Cerebellar nuclear complex (tissue), 1 donor: ENCODE results near the gene GRB10.

Experiments used
- DNase-seq, 2 experiments: peaks; one replicate each; lab custom pipeline; 2025; lab: John Stamatoyannopoulos, UW

The GRB10 gene

DNA sequence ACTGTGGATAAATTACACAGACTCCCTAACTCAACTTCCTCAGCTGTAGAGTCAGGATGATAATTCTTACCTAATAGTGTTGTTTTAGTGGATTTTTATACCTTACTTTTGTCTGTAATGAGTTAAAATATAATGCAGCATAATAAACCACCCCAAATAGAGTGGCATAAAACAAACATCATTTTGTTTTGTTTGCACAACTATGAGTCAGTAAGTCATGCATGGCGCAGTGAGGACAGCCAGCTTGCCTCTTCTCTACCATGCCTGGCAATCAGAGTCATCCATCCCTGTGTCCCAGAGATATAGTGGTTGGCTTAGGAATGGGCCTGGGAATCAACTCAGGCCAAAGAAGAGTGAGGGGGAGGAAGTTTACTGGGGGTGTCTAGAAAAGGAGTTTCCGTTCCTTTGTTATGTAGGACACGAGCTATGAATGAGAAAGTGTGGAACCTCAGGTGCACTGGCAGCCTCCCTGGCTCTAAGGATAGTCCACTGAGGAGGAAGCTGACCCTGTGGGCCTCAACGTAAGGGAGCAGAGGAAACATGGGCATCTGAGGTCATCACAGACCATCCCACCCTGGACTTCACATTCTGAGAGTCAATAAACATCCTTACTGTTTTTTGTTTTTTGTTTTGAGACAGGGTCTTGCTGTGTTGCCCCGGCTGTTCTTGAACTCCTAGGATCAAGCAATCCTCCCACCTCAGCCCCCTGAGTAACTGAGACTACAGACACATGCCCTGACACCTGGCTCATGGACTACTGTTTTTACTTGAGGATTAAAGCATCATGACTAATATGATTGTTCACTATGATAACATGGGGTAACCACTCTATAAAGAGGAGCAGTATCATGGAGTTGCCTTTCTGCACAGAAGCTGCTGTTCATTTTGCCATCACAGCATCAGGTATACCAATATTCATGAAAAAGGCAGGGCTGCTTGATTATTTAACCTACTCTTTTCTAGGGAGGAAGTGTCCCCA lies 21.0 kb upstream of the GRB10 start:
- no peak for DNase-seq

DNA sequence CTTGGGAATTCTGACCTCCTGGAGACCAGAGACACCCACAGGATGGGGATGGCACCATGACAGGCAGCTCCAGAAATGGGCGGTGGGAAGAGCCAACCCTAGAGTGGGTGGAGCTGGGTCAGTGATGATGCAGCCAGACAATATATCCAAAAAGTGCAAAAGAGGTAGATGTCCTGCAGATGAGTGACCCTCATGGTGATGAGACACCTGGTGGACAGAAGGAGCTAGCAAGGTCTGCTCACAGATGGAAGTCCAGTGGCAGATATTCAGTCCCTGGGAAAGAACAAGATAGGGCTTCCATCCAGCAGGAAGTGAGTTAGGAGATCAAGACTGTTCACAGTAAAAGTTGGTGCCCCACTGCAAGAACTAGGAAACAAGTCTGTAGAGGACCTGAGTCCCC lies 19.2 kb upstream of the GRB10 start:
- no peak for DNase-seq

DNA sequence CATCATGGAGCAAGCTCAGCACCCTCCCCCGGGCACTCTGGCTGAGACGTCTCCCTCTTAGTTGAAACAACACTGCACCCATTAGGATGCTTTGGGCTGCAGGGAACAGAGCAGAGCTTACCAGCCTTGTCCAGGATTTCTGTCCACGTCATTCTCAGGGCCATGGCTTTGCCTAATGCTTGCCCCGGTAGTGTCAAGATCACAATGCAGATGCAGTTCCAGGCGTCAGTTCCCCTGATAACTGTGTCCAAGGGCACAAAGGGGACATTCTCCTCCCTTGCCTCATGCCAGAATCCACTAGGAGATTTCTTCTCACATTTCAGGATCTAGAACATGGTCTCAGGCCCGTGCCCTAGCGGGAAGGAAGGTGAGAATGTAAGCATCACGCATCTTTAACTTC lies 17.2 kb upstream of the GRB10 start:
- DNase-seq: no peak

DNA sequence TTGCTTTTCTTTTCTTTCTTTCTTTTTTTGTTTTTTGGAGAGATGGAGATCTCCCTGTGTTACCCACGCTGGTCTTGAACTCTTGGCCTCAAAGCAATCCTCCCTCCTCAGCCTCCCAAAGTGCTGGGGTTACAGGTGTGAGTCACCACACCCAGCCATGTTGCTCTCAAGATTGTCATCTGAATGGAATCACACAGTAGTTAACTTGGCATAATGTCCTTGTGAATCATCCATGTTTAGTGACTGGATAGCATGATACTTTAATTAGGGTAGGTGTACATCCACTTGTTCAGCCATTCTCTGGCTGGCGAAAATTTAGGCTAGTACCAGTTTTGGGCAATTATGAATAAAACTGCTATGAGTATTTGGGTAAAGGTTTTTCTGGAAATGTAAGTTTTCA lies 15.4 kb upstream of the GRB10 start:
- no peak for DNase-seq

DNA sequence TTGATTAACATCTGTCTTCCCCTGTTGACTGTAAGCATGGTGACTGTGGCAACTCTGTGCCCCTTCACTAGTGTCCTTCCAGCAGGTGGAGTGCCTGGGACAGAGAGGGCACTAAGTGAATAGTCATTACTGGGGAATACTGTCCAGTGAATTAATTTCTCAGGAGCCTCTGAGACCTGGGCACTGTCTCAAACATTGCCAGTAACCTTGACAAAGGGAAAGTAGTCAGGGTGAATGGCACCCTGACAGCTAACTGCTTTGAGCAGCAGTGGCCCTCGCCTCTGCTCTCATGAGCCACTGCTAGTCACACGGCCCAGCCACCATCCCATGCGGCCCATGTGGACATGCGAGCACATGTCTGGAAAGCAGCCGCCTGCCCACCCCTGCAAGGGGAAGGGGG lies 13.1 kb upstream of the GRB10 start:
- no peak for DNase-seq

DNA sequence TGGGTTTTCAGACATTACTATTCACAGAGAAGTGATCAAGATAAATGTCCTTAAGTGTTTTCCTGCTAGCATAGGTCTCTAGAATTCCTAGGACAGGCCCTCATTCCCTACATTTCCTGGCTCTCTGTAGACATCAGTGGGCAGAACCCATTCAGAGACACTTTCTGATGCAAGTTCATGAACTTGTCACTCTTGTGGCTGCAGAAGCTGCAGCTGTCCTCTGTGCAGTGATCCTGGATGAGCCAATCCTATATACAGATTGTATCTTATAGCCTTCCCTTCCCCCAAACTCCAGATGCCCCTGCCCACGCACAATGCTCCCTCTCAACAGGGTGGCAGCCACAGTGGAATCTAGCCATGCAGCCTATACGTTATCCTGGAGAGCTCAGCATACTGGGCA lies 12.6 kb upstream of the GRB10 start:
- DNase-seq: no peak

DNA sequence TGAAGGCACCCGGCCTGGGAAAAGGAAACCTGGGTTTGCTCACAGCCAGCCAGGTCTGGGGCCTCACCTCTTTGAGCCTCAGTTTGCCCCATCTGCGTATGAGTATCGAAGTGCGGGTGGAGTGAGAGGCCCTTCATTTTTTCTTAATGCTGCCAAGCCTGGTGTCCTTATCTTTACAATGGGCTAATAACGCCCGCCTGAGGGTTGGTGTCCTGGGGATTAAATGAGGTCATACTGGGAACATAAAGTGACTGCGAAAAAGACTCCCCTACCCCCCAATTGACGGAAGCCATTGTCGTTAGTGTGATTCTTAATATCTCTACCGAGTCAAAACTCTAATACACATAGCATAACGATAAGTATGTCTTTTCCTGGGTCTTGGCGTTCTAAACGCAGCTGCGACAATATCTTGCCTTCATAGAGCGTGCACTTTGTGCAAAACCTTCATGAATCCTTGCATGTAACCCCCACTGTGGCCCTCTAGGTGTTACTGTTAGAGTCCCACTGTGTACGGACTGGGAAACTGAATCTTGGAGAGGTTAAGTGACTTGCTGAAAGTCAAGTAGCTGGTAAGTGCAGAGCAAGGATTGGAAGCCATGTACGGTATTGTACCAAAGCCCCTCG lies 11.4 kb upstream of the GRB10 start:
- no peak for DNase-seq

DNA sequence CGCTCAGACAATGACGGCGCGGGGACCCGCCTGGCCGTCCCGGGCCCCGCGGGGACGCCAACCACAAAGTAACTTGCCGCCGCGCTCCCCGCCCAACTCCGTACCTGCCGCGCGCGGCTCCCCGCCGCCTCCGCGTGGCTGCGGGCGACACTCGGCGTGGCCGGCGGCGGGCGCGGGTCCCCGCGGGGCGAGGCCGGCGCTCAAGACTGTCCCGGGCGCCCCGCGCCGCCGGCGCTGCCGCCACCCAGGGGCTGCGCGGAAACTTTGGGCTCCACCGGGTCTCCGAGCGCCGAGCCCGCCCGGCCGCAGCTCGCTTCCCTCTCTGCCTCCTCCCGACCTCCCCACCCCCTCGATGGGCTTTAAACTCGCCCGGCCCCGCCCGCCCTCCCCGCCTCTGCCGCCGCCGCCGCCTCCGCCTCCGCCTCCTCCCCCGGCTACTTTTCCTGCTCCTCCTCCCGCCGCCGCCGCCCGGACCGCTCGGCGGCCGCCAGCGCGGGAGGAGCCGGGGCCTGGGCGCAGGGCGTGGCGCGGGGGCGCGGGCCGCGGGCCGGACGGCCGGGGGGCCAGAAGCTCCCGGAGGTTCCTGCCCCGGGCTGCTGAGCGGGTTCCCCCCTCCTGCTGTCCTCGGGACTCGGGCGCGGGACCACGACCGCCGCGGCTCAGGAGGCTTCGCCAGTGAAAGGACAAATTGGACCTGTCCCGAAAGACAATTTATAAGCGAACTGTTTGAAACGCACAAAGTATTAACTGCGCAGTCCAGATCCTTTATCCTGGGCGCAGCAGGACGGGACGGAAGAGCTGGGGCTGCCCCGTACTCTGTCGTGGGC lies 10.6 kb upstream of the GRB10 start:
- no peak for DNase-seq

DNA sequence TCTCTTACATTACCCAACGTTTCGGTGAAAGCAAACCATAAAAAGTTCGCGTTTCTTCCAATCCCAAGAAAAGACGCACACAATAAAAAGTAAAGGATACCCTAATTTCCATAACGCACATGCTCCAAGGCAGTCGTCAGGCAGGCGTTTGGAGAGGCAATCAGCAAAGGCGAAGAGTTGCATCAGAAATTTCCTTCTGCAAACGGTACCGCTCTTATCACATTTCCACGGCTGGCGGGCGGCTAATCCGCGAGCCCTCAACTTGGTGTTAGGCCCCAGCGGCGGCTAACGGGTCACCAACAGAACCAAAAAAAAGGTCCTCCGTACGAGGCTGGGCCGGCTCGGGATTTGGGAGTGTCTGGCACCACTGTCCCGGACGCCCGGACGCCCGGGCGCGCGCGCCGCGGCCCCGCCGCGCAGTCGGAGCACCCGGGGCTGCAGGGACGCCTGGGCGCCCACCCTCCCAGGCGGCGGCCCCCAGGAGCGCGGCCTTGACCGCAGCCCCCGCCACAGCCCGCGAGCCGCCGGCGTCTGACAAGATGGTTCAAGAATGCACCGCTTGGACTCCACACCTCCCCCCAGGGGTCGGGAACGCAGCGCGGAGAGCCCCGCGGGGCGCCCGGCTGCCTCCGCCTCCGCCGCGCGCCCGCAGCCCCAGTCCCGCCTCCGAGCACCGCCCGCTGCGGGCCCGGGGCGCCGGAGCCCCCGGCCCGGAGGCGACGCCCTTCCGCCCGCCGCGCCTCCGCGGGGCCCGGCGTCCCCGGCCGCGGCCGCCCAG lies 9.8 kb upstream of the GRB10 start:
- no peak for DNase-seq

DNA sequence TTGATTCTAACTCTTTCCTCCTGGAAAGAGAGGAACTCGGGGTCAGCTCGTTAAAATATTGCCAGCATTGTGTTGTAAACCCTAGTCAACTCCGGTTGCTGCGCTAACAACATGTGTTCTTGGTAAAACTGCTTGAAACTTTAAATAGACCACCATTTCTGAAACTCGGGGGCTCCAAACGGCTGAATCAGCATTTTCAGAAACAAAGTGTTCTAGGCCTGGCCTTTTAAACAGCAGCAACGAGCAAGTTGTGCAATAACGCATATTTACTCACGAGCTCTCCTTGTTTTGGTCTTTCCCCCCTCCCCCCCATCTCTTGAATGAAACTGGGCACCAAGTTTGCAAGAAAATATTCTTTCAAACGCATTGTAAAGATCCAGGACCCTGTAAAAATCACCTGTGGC lies 9.2 kb upstream of the GRB10 start:
- no peak for DNase-seq

DNA sequence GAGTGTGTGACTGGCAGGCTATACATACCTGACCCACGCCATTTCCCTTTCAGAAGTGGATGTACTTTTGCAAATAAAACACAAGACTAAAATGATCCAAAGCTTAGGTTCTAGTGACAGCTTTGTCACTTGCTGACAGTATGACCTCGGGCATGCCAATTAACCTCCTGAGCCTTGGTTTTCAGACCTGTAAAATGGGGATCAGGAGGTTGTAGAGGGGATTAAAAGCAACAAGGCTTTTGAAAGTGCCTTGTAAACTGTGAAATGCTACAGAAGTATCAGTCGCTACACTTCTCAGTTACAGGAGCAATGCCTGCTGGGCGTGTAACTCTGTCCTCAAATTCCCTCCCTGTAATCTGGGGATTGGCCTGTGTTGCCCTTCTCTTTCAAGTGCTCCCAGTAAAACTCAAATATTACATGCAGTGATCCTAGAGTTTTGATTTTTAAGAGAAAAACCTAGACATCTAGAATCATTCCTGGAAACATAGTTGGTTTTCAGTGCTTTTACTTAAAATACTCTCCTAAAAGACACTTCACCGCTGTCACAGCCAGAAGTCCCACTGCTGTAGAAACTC lies 8.8 kb upstream of the GRB10 start:
- DNase-seq: no peak

DNA sequence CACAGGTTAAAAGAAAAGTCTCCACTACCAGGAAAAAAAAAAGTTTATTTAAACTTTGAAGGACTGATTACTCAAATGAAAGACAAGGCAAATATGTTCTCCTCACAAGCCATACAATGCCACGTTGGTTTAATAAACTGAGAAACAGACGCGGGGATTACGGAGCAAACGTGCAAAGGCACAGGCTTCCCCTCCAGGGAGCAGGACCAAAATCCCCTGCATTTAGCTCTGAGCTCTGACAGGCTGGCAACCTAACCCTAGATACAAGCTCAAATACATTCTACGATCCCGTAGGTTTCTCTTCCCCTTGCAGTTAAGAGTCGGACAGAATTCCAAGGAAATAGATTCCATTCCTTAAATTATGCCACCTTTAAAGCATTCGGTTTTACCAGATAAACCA lies 7.7 kb upstream of the GRB10 start:
- DNase-seq: no peak

DNA sequence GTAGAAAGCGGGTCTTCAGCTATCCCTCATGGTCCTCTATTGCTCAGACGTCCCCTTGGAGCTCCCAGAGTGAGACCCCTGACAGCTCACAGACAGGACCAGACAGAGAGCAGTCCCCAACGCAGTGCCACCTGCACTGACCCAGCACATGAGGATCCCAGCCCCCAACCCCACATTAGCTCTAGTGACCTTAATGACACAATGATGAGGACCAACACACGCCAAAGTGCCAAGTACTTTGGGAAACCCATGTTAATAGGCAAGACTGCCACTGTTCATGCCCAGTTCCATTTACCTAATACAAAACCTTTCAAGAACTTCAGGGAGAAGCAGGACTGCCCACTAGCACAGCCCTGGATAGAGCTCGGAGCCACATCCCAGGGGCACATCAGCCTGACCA lies 5.7 kb upstream of the GRB10 start:
- DNase-seq: no peak

DNA sequence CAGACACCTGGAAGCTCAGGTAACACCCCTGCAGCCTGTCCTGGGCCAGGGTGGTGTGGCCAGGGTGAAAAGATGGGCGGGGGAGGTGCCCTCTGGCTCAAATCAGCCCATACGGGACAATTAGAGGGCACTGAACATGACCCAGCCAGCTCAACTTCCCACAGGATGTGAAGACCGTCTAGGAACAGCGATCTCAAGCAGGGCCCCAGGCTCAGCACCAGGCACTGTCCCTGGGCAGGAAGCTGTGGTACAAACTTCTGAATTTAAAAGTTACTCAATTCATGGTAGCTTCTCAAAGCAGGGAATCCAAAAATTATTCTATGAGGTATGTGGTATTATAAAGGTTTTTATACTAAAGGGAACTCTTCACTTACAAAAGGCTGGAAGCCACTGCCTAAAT lies 5.1 kb upstream of the GRB10 start:
- DNase-seq: no peak

DNA sequence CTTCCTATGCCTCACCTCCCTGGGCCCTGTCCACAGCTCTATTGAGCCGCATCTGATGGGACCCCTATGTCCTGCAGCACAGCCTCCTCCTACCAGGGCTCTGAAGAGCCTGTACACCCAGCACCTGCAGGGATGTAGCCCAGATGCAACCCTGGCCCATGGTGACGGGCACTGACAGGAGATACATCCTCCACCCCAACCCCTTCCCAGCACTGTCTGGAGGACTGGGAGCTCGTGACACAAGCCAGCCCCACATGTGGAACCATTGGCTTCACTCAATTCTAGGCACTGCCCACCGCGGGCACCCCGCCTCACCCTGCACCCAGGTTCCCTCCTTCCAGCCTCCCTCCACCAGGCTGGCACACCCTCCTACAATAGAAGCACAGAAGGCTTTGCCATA lies 2.6 kb upstream of the GRB10 start:
- no peak for DNase-seq

DNA sequence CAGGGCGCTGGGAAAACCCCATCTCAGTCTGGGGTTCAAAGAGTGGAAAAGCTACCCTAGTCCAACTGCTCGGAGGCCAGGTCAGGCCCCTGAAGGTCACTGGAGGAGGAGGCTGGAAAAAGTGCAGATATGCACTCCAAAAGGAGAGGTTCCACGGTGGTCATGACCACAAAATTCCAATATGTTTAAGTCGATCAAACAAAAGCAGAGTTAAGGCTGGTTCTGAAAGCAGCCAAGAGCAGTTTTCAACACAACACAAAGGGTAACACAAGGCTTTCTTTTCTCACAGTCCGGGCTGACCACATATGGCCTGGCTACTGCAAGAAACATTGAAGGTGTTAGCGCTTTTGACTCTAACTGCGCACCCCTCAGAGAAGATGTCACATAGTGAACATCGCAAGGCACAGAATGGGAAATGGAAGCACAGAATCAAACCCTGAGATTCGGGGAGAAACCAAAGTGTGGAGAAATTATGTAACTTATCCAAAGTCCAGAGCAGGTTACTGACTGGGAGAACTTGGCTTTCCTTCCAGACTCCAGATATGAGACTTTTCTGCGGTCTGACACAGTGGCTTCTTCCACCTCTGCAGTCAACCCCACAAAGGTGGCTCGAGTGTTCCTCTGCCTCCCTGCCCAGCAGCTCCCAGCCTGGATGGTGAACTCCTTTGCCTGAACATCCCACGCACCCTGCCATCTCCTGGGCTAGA lies 1.3 kb upstream of the GRB10 start:
- DNase-seq: no peak

DNA sequence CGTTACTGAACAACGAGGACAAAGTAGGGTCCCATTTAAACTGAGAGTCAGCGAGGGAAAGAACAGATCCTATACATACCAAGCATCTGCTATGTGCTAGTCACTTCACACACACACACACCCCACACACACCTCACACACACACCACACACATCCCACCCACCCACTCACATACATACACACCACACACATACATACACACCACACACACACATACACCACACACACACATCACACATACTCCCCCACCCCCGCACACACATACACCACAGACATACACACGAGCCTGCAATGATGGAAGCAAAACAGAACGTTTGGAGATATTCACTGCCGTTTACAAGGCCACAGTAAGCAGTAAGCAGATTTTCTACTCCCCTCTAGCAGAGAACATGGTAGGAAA lies 607 bp upstream of the GRB10 start:
- DNase-seq: no peak

DNA sequence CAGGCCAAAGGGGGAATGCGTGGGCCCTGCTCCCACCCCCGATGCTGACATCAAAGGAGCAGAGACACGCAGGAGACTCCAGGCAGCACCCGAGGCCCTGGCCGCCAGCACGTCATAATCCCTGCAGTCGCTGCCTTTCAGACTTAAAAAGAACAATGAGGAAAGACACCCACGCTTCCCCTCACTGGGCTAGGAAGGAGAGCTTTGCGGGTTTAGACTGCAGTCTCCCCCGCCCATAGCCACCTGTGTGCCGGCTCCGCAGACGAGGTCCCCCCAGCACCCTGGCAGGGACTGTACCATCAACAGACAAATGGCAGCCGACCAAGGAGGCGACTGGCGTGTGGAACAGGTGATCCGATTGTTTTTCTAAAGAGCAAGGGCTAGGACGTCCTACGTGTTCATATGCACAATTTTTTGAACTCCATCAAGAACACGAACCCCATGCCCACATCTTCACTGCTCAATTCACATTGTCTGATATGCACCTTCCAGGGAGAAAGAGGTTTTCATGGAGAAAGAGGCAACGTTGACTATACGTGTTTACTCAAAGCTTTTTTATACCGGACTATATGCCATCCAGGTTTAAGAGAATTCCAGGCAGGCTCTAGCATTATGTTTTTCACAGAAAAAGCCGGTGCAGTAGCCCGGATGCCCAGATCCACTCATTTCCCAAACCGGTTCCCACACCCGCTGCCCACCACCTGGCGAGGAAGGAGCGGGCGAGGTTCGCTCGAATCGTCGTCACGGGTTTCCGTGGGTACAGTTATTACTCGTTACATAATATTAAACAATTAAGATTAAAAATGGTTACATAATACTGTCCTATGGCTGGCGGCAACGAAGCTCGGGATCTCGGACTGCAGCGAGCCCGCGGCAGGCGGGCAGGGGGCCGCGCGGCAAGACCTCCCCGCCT lies 1.1 kb downstream of the GRB10 start:
- DNase-seq: no peak

DNA sequence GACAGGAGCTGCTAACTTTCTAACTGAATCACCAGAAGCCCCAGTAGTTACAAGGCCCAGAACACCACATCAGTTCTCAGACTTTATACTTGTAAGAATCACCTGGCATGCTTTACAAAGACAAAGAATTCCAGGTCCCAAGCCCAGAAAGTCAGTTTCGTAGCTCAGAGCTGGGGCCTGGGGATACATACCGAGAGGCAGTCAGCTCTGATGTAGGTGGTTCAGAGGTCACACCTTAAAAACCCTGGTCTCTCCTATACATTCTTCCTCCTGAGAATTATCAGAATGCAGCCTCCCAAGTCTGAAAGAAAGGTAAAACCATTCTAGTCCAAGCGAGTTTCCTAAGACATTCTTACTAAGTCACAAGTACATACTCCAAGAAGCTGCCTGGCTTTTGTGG lies 2.3 kb downstream of the GRB10 start:
- DNase-seq: no peak

DNA sequence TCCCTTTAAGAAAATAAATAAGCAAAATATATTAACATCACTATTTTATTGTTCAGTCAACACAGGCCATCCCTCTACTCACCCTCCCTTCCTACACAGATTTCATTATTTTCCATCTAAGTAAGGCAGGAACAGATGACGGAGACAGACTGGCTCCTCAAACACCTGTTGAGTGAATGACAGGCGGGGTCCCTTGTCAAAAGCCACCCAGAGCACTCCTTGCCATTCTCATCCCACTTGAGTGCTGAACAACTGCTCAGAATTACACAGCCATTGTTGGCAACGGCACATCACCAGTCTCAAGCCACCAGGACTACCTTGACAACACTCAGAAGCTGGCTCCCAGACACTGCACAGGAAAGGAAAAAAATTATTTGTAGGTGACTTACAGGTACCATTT lies 3.3 kb downstream of the GRB10 start:
- DNase-seq: no peak
